Endodermal cell (in vitro differentiated cells): ENCODE results near the gene C6orf118. TPM values are rescaled to one million over a fixed set of nuclear protein-coding genes. Genes with fewer than 3 reads are reported as not detected.

Source experiments
- DNase-seq: peaks from one replicate; pipeline ENCODE4 v3.0.0-alpha.2; 2017
- H3K27ac ChIP-seq: 2 replicates; pipeline ENCODE4 v1.5.1; 2013; ENCODE audit warnings: mild to moderate bottlenecking, low read depth, low read length, moderate library complexity
- H3K27me3 ChIP-seq: 2 replicates; pipeline ENCODE4 v1.6.1; 2013; ENCODE audit warnings: mild to moderate bottlenecking, low read length, moderate library complexity; ENCODE audit not compliant: insufficient read depth, control insufficient read depth, poor library complexity, severe bottlenecking
- H3K36me3 ChIP-seq: 2 replicates; pipeline ENCODE4 v1.7.0; 2013; ENCODE audit warnings: mild to moderate bottlenecking, low read length, moderate library complexity; ENCODE audit not compliant: control insufficient read depth, insufficient read depth
- H3K4me1 ChIP-seq: one replicate; pipeline ENCODE4 v1.7.0; 2013; ENCODE audit warnings: low read length; ENCODE audit not compliant: control insufficient read depth, insufficient read depth
- H3K4me3 ChIP-seq: 2 replicates; pipeline ENCODE4 v1.5.1; 2013; ENCODE audit warnings: mild to moderate bottlenecking, low read length, moderate library complexity
- H3K9ac ChIP-seq: 2 replicates; pipeline ENCODE4 v1.6.1; 2013; ENCODE audit warnings: mild to moderate bottlenecking, low read length, moderate library complexity; ENCODE audit not compliant: poor library complexity, severe bottlenecking; ENCODE audit errors: extremely low read depth
- H3K9me3 ChIP-seq: 2 replicates; pipeline ENCODE4 v1.6.1; 2013; ENCODE audit warnings: mild to moderate bottlenecking, low read length, moderate library complexity; ENCODE audit not compliant: control insufficient read depth
- H3K27ac Mint-ChIP-seq: 2 replicates; pipeline ENCODE4 v1.8.0; 2020; ENCODE audit warnings: mixed read lengths
- H3K27me3 Mint-ChIP-seq: 2 replicates; pipeline ENCODE4 v1.8.0; 2021; ENCODE audit warnings: mild to moderate bottlenecking, mixed read lengths; ENCODE audit not compliant: insufficient read depth
- H3K36me3 Mint-ChIP-seq: 2 replicates; pipeline ENCODE4 v1.8.0; 2020; ENCODE audit warnings: low read depth, mixed read lengths
- H3K4me1 Mint-ChIP-seq: 2 replicates; pipeline ENCODE4 v1.8.0; 2020; ENCODE audit warnings: mixed read lengths
- H3K4me3 Mint-ChIP-seq: 2 replicates; pipeline ENCODE4 v1.8.0; 2020; ENCODE audit warnings: mild to moderate bottlenecking, moderate library complexity, mixed read lengths
- H3K9me3 Mint-ChIP-seq: 2 replicates; pipeline ENCODE4 v1.8.0; 2020; ENCODE audit warnings: mild to moderate bottlenecking, mixed read lengths
- WGBS, 2 experiments: methylation state at CpG; one replicate each; pipeline versions ENCODE4 v1.1.5 to v1.1.7; 2013; ENCODE audit warnings: missing lambda C conversion rate in 2 of 2, mixed read lengths in 1 of 2; ENCODE audit not compliant: insufficient coverage in 1 of 2, insufficient read length in 1 of 2; 5-methylcytosine and 5-hydroxymethylcytosine counted together
- total RNA-seq, 2 donors: library from RNA; stranded (reverse); fragmentation: NEBNext Ultra II Directional in 1 of 2; extraction: Animal tissue kit (Norgen Biotek cat#: 25700) in 1 of 2; gene quantifications; 2 replicates in 1 of 2; 3 replicates in 1 of 2; pipeline ENCODE4 v1.2.1, GENCODE V29; 2021
- TF ChIP-seq, protein P1 (sequence below): fragments of 200-600 bp; sonication (generic); conservative IDR thresholded peaks from 2 replicates; pipeline ENCODE4 v1.5.0; 2021; ENCODE audit warnings: antibody characterized with exemption, mild to moderate bottlenecking

C6orf118 gene
- total RNA-seq, 2 donors from 2014 or later: 0.58 to 1.1 TPM

DNA sequence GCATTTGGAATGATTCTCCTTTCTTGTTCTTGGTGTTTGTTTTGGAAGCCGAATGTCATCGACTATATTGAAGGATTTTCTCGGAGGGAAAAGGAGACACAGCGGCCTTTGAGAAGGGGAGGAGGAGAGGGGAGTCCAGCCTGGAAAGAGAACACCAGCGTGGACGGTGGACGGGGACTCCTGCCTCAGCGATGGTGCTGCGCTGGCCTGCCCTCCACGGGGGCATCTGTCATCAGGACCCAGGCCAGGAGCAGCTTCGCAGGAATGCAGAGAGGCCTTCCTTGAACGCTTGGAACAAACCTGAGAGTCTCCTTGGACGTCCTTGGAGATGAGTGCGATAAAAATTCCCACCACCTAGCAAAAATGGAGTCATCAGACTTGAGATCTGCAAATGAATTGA, 8.3 kb upstream of the C6orf118 start:
- Histone ChIP-seq H3K4me1 (no peaks in the 10 kb centered on the region), H3K9me3 (peaks cover 19% of the 10 kb centered on the region), H3K9ac (no peak overlapping the region), H3K4me3 (no peak overlapping the region), H3K36me3 (no peaks in the 10 kb centered on the region), H3K27me3 (no peaks in the 10 kb centered on the region), H3K27ac (no peak overlapping the region)
- peaks cover 4% of the 10 kb centered on the region for H3K27me3 Mint-ChIP-seq
- no peaks in the 10 kb centered on the region for H3K4me1 Mint-ChIP-seq
- no peak for DNase-seq
- 96 to 100% methylated on average over 1 to 14 of the region's 14 CpGs for WGBS, 2 experiments
- H3K27ac Mint-ChIP-seq: no peak overlapping the region
- peaks cover 26% of the 10 kb centered on the region for H3K9me3 Mint-ChIP-seq
- TF ChIP-seq, protein P1, sequence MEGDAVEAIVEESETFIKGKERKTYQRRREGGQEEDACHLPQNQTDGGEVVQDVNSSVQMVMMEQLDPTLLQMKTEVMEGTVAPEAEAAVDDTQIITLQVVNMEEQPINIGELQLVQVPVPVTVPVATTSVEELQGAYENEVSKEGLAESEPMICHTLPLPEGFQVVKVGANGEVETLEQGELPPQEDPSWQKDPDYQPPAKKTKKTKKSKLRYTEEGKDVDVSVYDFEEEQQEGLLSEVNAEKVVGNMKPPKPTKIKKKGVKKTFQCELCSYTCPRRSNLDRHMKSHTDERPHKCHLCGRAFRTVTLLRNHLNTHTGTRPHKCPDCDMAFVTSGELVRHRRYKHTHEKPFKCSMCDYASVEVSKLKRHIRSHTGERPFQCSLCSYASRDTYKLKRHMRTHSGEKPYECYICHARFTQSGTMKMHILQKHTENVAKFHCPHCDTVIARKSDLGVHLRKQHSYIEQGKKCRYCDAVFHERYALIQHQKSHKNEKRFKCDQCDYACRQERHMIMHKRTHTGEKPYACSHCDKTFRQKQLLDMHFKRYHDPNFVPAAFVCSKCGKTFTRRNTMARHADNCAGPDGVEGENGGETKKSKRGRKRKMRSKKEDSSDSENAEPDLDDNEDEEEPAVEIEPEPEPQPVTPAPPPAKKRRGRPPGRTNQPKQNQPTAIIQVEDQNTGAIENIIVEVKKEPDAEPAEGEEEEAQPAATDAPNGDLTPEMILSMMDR: no peak
- H3K36me3 Mint-ChIP-seq: no peaks in the 10 kb centered on the region
- no peak overlapping the region for H3K4me3 Mint-ChIP-seq

DNA sequence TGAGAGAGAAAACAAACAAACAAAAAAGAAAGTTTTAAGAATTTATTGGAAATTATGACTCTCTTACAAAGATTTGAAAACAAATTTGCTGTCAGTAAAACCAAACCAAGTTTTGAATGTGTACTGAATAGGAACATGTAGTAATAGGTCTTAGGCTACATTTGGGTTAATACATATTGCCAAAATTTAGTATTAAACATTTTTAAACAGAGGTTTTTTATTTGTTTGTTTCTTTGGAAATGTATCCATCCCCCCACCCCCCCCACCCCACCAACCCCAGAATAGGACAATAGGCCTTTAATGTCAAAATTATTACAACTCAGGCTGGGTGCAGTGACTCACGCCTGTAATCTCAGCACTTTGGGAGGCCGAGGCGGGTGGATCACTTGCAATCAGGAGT, 2.5 kb downstream of the C6orf118 start:
- no peaks in the 10 kb centered on the region for H3K9me3 Mint-ChIP-seq
- H3K27me3 Mint-ChIP-seq: peaks cover 33% of the 10 kb centered on the region
- no peak overlapping the region for H3K9ac ChIP-seq
- H3K27me3 ChIP-seq: peaks cover 16% of the 10 kb centered on the region
- H3K27ac Mint-ChIP-seq: no peak overlapping the region
- H3K4me3 Mint-ChIP-seq: no peak overlapping the region
- no peaks in the 10 kb centered on the region for H3K9me3 ChIP-seq
- TF ChIP-seq, protein P1: no peak
- WGBS, 2 experiments: 91 to 93% methylated on average over 3 of the region's 3 CpGs
- H3K4me1 Mint-ChIP-seq: peaks cover 6% of the 10 kb centered on the region
- DNase-seq: no peak
- H3K4me3 ChIP-seq: no peak overlapping the region
- no peaks in the 10 kb centered on the region for H3K36me3 ChIP-seq
- H3K36me3 Mint-ChIP-seq: no peaks in the 10 kb centered on the region
- H3K4me1 ChIP-seq: no peaks in the 10 kb centered on the region
- no peak overlapping the region for H3K27ac ChIP-seq

DNA sequence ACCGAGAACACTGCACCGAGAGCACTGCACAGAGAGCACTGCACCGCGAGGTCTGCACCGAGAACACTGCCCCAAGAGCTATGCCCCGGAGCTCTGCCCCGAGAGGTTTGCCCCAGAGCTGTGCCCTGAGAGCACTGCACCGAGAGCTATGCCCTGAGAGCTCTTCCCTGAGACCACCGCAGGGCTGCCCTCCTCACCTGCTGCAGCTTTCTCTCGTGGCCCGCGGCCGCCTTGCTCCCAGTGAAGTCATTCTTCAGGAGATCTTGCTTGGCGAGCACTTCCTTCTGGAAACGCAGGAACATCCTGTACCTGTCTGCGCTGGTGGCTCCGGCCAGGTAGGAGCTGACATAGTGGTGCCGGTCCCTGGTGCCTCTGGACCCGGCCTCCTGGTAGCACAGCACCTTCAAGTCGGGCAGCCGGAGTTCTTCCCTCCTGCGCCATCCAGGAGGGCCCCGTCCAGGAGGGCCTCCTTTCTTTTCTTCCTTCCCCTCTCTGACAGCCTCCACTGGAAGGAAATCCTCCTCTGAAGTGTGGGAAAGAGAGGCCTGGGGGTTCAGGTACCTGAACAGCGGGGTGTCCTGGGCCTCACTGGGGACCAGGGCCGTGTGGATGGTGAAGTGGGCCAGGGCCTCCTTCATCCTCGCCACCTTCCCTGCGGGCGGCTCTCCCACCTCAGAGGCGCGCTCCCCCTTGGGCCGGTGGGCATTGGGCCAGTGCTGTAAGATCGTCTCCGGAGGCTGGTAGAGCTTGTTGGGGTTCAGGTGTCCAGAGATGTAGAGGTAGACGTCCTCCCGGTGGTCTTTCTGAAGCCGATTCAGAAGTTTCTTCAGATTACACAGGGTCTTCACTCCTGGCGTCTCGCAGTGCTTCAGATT, 7.8 kb downstream of the C6orf118 start:
- H3K4me1 Mint-ChIP-seq: no peaks in the 10 kb centered on the region
- no peak overlapping the region for H3K4me3 Mint-ChIP-seq
- H3K27me3 Mint-ChIP-seq: no peaks in the 10 kb centered on the region
- H3K27ac ChIP-seq: no peak overlapping the region
- H3K9ac ChIP-seq: no peak overlapping the region
- H3K4me1 ChIP-seq: no peaks in the 10 kb centered on the region
- no peaks in the 10 kb centered on the region for H3K36me3 Mint-ChIP-seq
- H3K4me3 ChIP-seq: no peak overlapping the region
- H3K36me3 ChIP-seq: no peaks in the 10 kb centered on the region
- no peaks in the 10 kb centered on the region for H3K9me3 Mint-ChIP-seq
- H3K27ac Mint-ChIP-seq: no peak overlapping the region
- no peak for DNase-seq
- no peaks in the 10 kb centered on the region for H3K27me3 ChIP-seq
- H3K9me3 ChIP-seq: no peaks in the 10 kb centered on the region
- 93 to 94% methylated on average over 22 to 38 of the region's 38 CpGs for WGBS, 2 experiments
- TF ChIP-seq, protein P1: no peak
